HepG2 (cell line): ENCODE results near the gene ATOH8. TPM values are rescaled to one million over a fixed set of nuclear protein-coding genes. Genes with fewer than 3 reads are reported as not detected.

Experiments used
- ATAC-seq: fragments of 200-7000 bp; cut with Tn5 transposase; 3 replicates; pipeline ENCODE4 v1.9.1; 2020; ENCODE audit warnings: mild to moderate bottlenecking, moderate library complexity
- BruUV-seq: library from RNA; stranded (reverse); fragments of 400-500 nt; replicated peaks from 2 replicates; lab custom pipeline; 2021; lab: Mats Ljungman, UMichigan
- CTCF ChIA-PET: fragments of 300-600 bp; formaldehyde crosslinking; extraction: SDS; loops from one replicate; lab custom pipeline; 2021; ENCODE audit warnings: low total read pairs, inconsistent platforms, low intra/inter-chr PET ratio; lab: Yijun Ruan, JAX
- POLR2A ChIA-PET: fragments of 350-600 bp; sonication (Branson Sonifier 250); formaldehyde crosslinking; loops from one replicate; lab custom pipeline; 2020; ENCODE audit warnings: antibody characterized with exemption, inconsistent platforms; lab: Yijun Ruan, JAX
- DNase-seq: peaks from one replicate; pipeline ENCODE4 v3.0.0-alpha.2; 2015; ENCODE audit warnings: low spot score
- FAIRE-seq: peaks from 3 replicates; lab custom pipeline; 2011; peaks lifted over from hg19 to GRCh38; lab: Jason Lieb, UNC
- H2AFZ ChIP-seq: one replicate; pipeline ENCODE4 v1.6.1; 2011; ENCODE audit warnings: low read length, inconsistent platforms
- H3K27ac ChIP-seq: fragments of 300-600 bp; 3 replicates; pipeline ENCODE4 v1.8.0; 2011; ENCODE audit warnings: mixed run types, mild to moderate bottlenecking, mixed read lengths, low read length, inconsistent platforms; ENCODE audit not compliant: insufficient read depth; ENCODE audit errors: extremely low read length
- H3K27me3 ChIP-seq, 2 experiments: fragments of 200-600 bp in 1 of 2; 2 replicates in 1 of 2; 3 replicates in 1 of 2; pipeline versions ENCODE4 v1.6.0 to v1.8.0; 2011; ENCODE audit warnings: low read length in 2 of 2, mild to moderate bottlenecking in 2 of 2, moderate library complexity in 2 of 2, inconsistent platforms in 1 of 2; ENCODE audit not compliant: insufficient read depth in 2 of 2, control insufficient read depth in 1 of 2
- H3K36me3 ChIP-seq, 2 experiments: fragments of 200-600 bp in 1 of 2; replicated peaks in 1 of 2; 2 replicates in 1 of 2; 3 replicates in 1 of 2; pipeline versions ENCODE4 v1.5.1 to v1.8.0; 2011; ENCODE audit warnings: low read length in 2 of 2, inconsistent platforms in 1 of 2; ENCODE audit not compliant: insufficient read depth in 2 of 2, control insufficient read depth in 1 of 2
- H3K4me1 ChIP-seq: 2 replicates; pipeline ENCODE4 v1.5.1; 2012; ENCODE audit warnings: low read length, inconsistent platforms; ENCODE audit not compliant: insufficient read depth
- H3K4me2 ChIP-seq: 2 replicates; pipeline ENCODE4 v1.6.0; 2011; ENCODE audit warnings: low read depth, low read length, inconsistent platforms
- H3K4me3 ChIP-seq, 3 experiments: fragments of 200-600 bp in 1 of 3; sonication (generic), shearing (Covaris generic) in 1 of 3; replicated peaks in 1 of 3; 2 replicates each; pipeline ENCODE4 v1.5.1; 2011 to 2016; ENCODE audit warnings: low read length in 3 of 3, inconsistent platforms in 2 of 3, low read depth in 2 of 3, mild to moderate bottlenecking in 2 of 3, control low read depth in 1 of 3, mixed read lengths in 1 of 3; ENCODE audit not compliant: insufficient read depth in 1 of 3
- H3K79me2 ChIP-seq: one replicate; pipeline ENCODE4 v1.6.1; 2011; ENCODE audit warnings: low read length, inconsistent platforms; ENCODE audit not compliant: insufficient read depth
- H3K9ac ChIP-seq: 2 replicates; pipeline ENCODE4 v1.6.0; 2011; ENCODE audit warnings: mild to moderate bottlenecking, low read depth, low read length, inconsistent platforms; ENCODE audit not compliant: insufficient read depth
- H3K9me3 ChIP-seq: 2 replicates; pipeline ENCODE4 v1.5.1; 2012; ENCODE audit warnings: mild to moderate bottlenecking, low read length
- H4K20me1 ChIP-seq: 2 replicates; pipeline ENCODE4 v1.6.0; 2011; ENCODE audit warnings: inconsistent platforms, mild to moderate bottlenecking, low read length, moderate library complexity; ENCODE audit not compliant: insufficient read depth
- CENPT ChIP-seq: sonication (generic); formaldehyde crosslinking; IDR thresholded peaks from 2 replicates; pipeline ENCODE4 v1.8.0; 2022; ENCODE audit warnings: low read depth, mild to moderate bottlenecking, moderate library complexity, missing genetic modification reagents
- CHD2 ChIP-seq: IDR thresholded peaks from 2 replicates; pipeline ENCODE4 v1.6.1; 2011; ENCODE audit warnings: low read depth, low read length, improper control_type of control experiment
- CREB1 ChIP-seq, 2 experiments: fragments of 450-650 bp in 1 of 2; IDR thresholded peaks; 2 replicates each; pipeline ENCODE4 v1.6.1; 2016 to 2017; ENCODE audit warnings: control low read depth in 1 of 2, mild to moderate bottlenecking in 1 of 2, missing compliant biosample characterization in 1 of 2, missing genetic modification characterization in 1 of 2
- HDAC6 ChIP-seq: fragments of 200-600 bp; sonication (generic); IDR thresholded peaks from 2 replicates; pipeline ENCODE4 v1.7.0; 2017; ENCODE audit warnings: mild to moderate bottlenecking, antibody characterized with exemption, low read length, low read depth
- JUNB ChIP-seq: sonication (generic); formaldehyde crosslinking; IDR thresholded peaks from 2 replicates; pipeline ENCODE4 v1.8.0; 2022; ENCODE audit warnings: missing genetic modification reagents, mild to moderate bottlenecking, borderline replicate concordance
- MBNL3 ChIP-seq: fragments of 250-450 bp; sonication (Bioruptor Pico); conservative IDR thresholded peaks from 2 replicates; pipeline ENCODE4 v1.8.0; 2022; ENCODE audit warnings: mild to moderate bottlenecking, inconsistent platforms
- MEIS2 ChIP-seq: sonication (generic); formaldehyde crosslinking; IDR thresholded peaks from 2 replicates; pipeline ENCODE4 v1.9.0; 2021; ENCODE audit warnings: mild to moderate bottlenecking, missing genetic modification reagents
- ZNF264 ChIP-seq: sonication (generic); formaldehyde crosslinking; IDR thresholded peaks from 2 replicates; pipeline ENCODE4 v1.4.0; 2020; ENCODE audit warnings: missing genetic modification reagents
- ZNF296 ChIP-seq: sonication (generic); formaldehyde crosslinking; conservative IDR thresholded peaks from 2 replicates; pipeline ENCODE4 v1.5.0; 2020; ENCODE audit warnings: mild to moderate bottlenecking, missing genetic modification reagents
- ZNF589 ChIP-seq: sonication (generic); formaldehyde crosslinking; conservative IDR thresholded peaks from 2 replicates; pipeline ENCODE4 v1.8.0; 2022; ENCODE audit warnings: mild to moderate bottlenecking, moderate library complexity, missing genetic modification reagents
- WGBS: methylation state at CpG from one replicate; pipeline ENCODE4 v1.1.6; 2017; ENCODE audit warnings: low lambda C conversion rate; 5-methylcytosine and 5-hydroxymethylcytosine counted together
- in situ Hi-C: cut with HindIII; loops from 2 replicates; pipeline ENCODE4 v1.10.0; 2017; ENCODE audit warnings: low pct_unique_long_range_greater_than_20kb; ENCODE audit not compliant: extremely low pct_ligation_motif_present
- intact Hi-C: fragments of 100-400 bp; cut with micrococcal nuclease; formaldehyde crosslinking; loops from one replicate; pipeline ENCODE4 v1.10.0; 2022; ENCODE audit not compliant: unreplicated experiment
- polyA plus RNA-seq, 8 experiments: library from polyadenylated mRNA; depleted of rRNA in 3 of 8; stranded (reverse) in 7 of 8; unstranded in 1 of 8; fragments of >200 nt; fragmentation: Illumina TruSeq in 4 of 8; extraction: Trizol in 4 of 8; gene quantifications; 2 replicates each; pipeline versions ENCODE4 v1.2.1 to v1.2.3, GENCODE V29; 2011 to 2016; ENCODE audit warnings: low read depth in 4 of 8, missing spikeins in 1 of 8, mixed read lengths in 1 of 8; ENCODE audit not compliant: insufficient read depth in 1 of 8
- total RNA-seq, 5 experiments: library from RNA; depleted of rRNA; stranded (reverse); fragments of >200 nt; fragmentation: Illumina TruSeq; extraction: Trizol; gene quantifications; 2 replicates each; pipeline ENCODE4 v1.2.3, GENCODE V29; 2016; ENCODE audit warnings: low read depth in 1 of 5

ATOH8 gene
- total and polyA plus RNA-seq, 2 of the 13 experiments (the other 11 are each of a cell fraction or from before 2014, with no cell fraction given), result 0.13 to 0.61 TPM

- Histone ChIP-seq H3K27ac (no peak overlapping the region), H3K4me2 (no peak overlapping the region), H3K27me3 (no peaks in the 10 kb centered on the region), H2AFZ (no peak overlapping the region), H3K36me3 (no peaks in the 10 kb centered on the region), H3K9me3 (no peaks in the 10 kb centered on the region), H3K9ac (no peak overlapping the region), H3K4me3 (no peak overlapping the region), H3K79me2 (no peaks in the 10 kb centered on the region), H4K20me1 (no peaks in the 10 kb centered on the region)
- 47% methylated on average over 9 of the region's 9 CpGs for WGBS
- CTCF ChIA-PET, result interaction anchor here (2.9 kb wide), 1 partner anchor 52 kb away, joined by 13 read pairs; no protein-coding TSS in a partner anchor
- DNase-seq, result no peak
- BruUV-seq, result no TSS peak
- TF ChIP-seq HDAC6, result no peak
- peak; percentile 97 for TF ChIP-seq ZNF264 (CRISPR knock-in tag)
- peak; percentile 3; the same call in 1 of the 2 replicates for TF ChIP-seq CREB1 (IDR thresholded peaks at IDR 0.05)
- no peak for TF ChIP-seq CREB1 (CRISPR knock-in tag; IDR thresholded peaks at IDR 0.05)
- TF ChIP-seq, all 625 proteins: peak for 2
- intact Hi-C loops (no loop called here), in situ Hi-C loops (no loop called here)
- POLR2A ChIA-PET, result no interaction called here
- H3K4me1 ChIP-seq, result peaks cover 40% of the 10 kb centered on the region
- FAIRE-seq (no peak), ATAC-seq (no peak)
Observed at GRCh38 chr2:85802354-85803103, 48.7 kb downstream of the ATOH8 start.

- Histone ChIP-seq H3K4me3 (no peak overlapping the region), H3K36me3 (no peaks in the 10 kb centered on the region), H3K4me2 (no peak overlapping the region), H2AFZ (no peak overlapping the region), H3K9ac (no peak overlapping the region), H3K27ac (no peak overlapping the region), H3K27me3 (no peaks in the 10 kb centered on the region), H3K79me2 (no peaks in the 10 kb centered on the region), H4K20me1 (no peaks in the 10 kb centered on the region), H3K4me1 (peaks cover 43% of the 10 kb centered on the region), H3K9me3 (no peaks in the 10 kb centered on the region)
- DNase-seq (no peak), ATAC-seq (no peak), FAIRE-seq (peak; percentile 4)
- no TSS peak for BruUV-seq
- no peak for TF ChIP-seq ZNF296
- TF ChIP-seq JUNB (CRISPR knock-in tag), result no peak
- no peak for TF ChIP-seq CENPT
- TF ChIP-seq MBNL3 (CRISPR knock-in tag), result no peak
- TF ChIP-seq ZNF589 (CRISPR knock-in tag), result no peak
- no peak for TF ChIP-seq MEIS2
- no peak for TF ChIP-seq CHD2
- CTCF ChIA-PET, result interaction anchor here (1.0 to 2.9 kb wide), 2 partner anchors 50 to 53 kb away, joined by 3 to 13 read pairs; partner anchors contain the start of gene ATOH8
- 77% methylated on average over 10 of the region's 10 CpGs for WGBS
- intact Hi-C loops (no loop called here), in situ Hi-C loops (no loop called here)
- POLR2A ChIA-PET, result no interaction called here
Observed at GRCh38 chr2:85803704-85804425, 50.1 kb downstream of the ATOH8 start.
